ENCODE data around the gene KCNJ15. TPM values are rescaled to one million over a fixed set of nuclear protein-coding genes. Genes with fewer than 3 reads are reported as not detected.

The KCNJ15 gene
- total and polyA plus RNA-seq, 2 of the 13 experiments (the other 11 are each of a cell fraction or from before 2014, with no cell fraction given): not detected

GRCh38 chr21:38229260-38229877 is 27.4 kb upstream of the KCNJ15 start:
- no peaks in the 10 kb centered on the region for H3K36me3 ChIP-seq (replicated peaks in 1 of 2; ENCODE audit: control insufficient read depth in 1 of 2, insufficient read depth in 2 of 2, low read length in 2 of 2)
- in situ Hi-C loops (cut with HindIII; ENCODE audit: extremely low pct_ligation_motif_present, low pct_unique_long_range_greater_than_20kb): no loop called here
- H3K4me3 ChIP-seq (replicated peaks in 1 of 3; ENCODE audit: insufficient read depth in 1 of 3, low read depth in 2 of 3, low read length in 3 of 3): no peak overlapping the region
- peaks cover 73% of the 10 kb centered on the region for H3K9me3 ChIP-seq (ENCODE audit: low read length)
- WGBS (ENCODE audit: low lambda C conversion rate): 16% methylated on average over 9 of the region's 9 CpGs
- no TSS peak for BruUV-seq (replicated peaks)
- H3K27ac ChIP-seq (ENCODE audit: extremely low read length, insufficient read depth, low read length): no peak overlapping the region
- H3K4me2 ChIP-seq (ENCODE audit: low read depth, low read length): no peak overlapping the region
- no peaks in the 10 kb centered on the region for H3K79me2 ChIP-seq (ENCODE audit: insufficient read depth, low read length)
- ChIA-PET CTCF (ENCODE audit: low intra/inter-chr PET ratio, low total read pairs) (no interaction called here), POLR2A (no interaction called here)
- H3K27me3 ChIP-seq (ENCODE audit: control insufficient read depth in 1 of 2, insufficient read depth in 2 of 2, low read length in 2 of 2): no peaks in the 10 kb centered on the region
- no peak for ATAC-seq
- no peaks in the 10 kb centered on the region for H3K4me1 ChIP-seq (ENCODE audit: insufficient read depth, low read length)
- no peak for FAIRE-seq
- no peak for TF ChIP-seq ZNF597 (CRISPR knock-in tag; IDR thresholded peaks at IDR 0.05)
- no peak for TF ChIP-seq BCL6 (CRISPR knock-in tag; IDR thresholded peaks at IDR 0.05)
- TF ChIP-seq SETDB1 (CRISPR knock-in tag; IDR thresholded peaks at IDR 0.05; ENCODE audit: borderline replicate concordance): peak; percentile 72; the same call in 1 of the 2 replicates
- H4K20me1 ChIP-seq (ENCODE audit: insufficient read depth, low read length): no peaks in the 10 kb centered on the region
- H2AFZ ChIP-seq (ENCODE audit: low read length): no peak overlapping the region
- intact Hi-C loops (cut with micrococcal nuclease; ENCODE audit: unreplicated experiment): no loop called here
- DNase-seq (ENCODE audit: low spot score): no peak
- H3K9ac ChIP-seq (ENCODE audit: insufficient read depth, low read depth, low read length): no peak overlapping the region

- CTCF ChIA-PET (ENCODE audit: low intra/inter-chr PET ratio, low total read pairs): no interaction called here
- H3K36me3 ChIP-seq (replicated peaks in 1 of 2; ENCODE audit: control insufficient read depth in 1 of 2, insufficient read depth in 2 of 2, low read length in 2 of 2): no peaks in the 10 kb centered on the region
- no peak for FAIRE-seq
- no peaks in the 10 kb centered on the region for H4K20me1 ChIP-seq (ENCODE audit: insufficient read depth, low read length)
- H3K9ac ChIP-seq (ENCODE audit: insufficient read depth, low read depth, low read length): no peak overlapping the region
- POLR2A ChIA-PET: no interaction called here
- no peak for ATAC-seq
- WGBS (ENCODE audit: low lambda C conversion rate): 3% methylated on average over 6 of the region's 6 CpGs
- H3K27me3 ChIP-seq (ENCODE audit: control insufficient read depth in 1 of 2, insufficient read depth in 2 of 2, low read length in 2 of 2): no peaks in the 10 kb centered on the region
- H2AFZ ChIP-seq (ENCODE audit: low read length): no peak overlapping the region
- peaks cover 21% of the 10 kb centered on the region for H3K9me3 ChIP-seq (ENCODE audit: low read length)
- no peak overlapping the region for H3K27ac ChIP-seq (ENCODE audit: extremely low read length, insufficient read depth, low read length)
- no peaks in the 10 kb centered on the region for H3K79me2 ChIP-seq (ENCODE audit: insufficient read depth, low read length)
- no peak for DNase-seq (ENCODE audit: low spot score)
- BruUV-seq (replicated peaks): no TSS peak
- no peaks in the 10 kb centered on the region for H3K4me1 ChIP-seq (ENCODE audit: insufficient read depth, low read length)
- H3K4me2 ChIP-seq (ENCODE audit: low read depth, low read length): no peak overlapping the region
- H3K4me3 ChIP-seq (replicated peaks in 1 of 3; ENCODE audit: insufficient read depth in 1 of 3, low read depth in 2 of 3, low read length in 3 of 3): no peak overlapping the region
- intact Hi-C loops (cut with micrococcal nuclease; ENCODE audit: unreplicated experiment) (no loop called here), in situ Hi-C loops (cut with HindIII; ENCODE audit: extremely low pct_ligation_motif_present, low pct_unique_long_range_greater_than_20kb) (no loop called here)
- TF ChIP-seq ZFP82 (CRISPR knock-in tag; IDR thresholded peaks at IDR 0.05; ENCODE audit: borderline replicate concordance) (no peak), ZBED4 (CRISPR knock-in tag; IDR thresholded peaks at IDR 0.05; ENCODE audit: borderline replicate concordance) (no peak), NFRKB (IDR thresholded peaks at IDR 0.05) (no peak), ZNF446 (CRISPR knock-in tag; IDR thresholded peaks at IDR 0.05) (no peak), RBFOX2 (IDR thresholded peaks at IDR 0.05; ENCODE audit: low read depth, low read length) (no peak), BCLAF1 (IDR thresholded peaks at IDR 0.05) (no peak)
Observed at GRCh38 chr21:38234395-38235142, 22.2 kb upstream of the KCNJ15 start.
